Peyer's patch (tissue), 4 donors: ENCODE data around the gene PDE1C. TPM values are rescaled to one million over a fixed set of nuclear protein-coding genes. Genes with fewer than 3 reads are reported as not detected.

Experiments used
- DNase-seq, 3 donors: peaks; one replicate each; pipeline ENCODE4 v3.0.0-alpha.2; 2017 to 2019
- H3K27ac ChIP-seq, 4 donors: fragments of 200-600 bp; sonication (generic); one replicate each; pipeline ENCODE4 v1.5.1; 2016 to 2019
- H3K27me3 ChIP-seq, 2 donors: fragments of 200-600 bp; sonication (generic); one replicate each; pipeline ENCODE4 v1.5.1; 2019
- H3K36me3 ChIP-seq, 3 donors: fragments of 200-600 bp; sonication (generic); one replicate each; pipeline ENCODE4 v1.5.1; 2016 to 2019
- H3K4me1 ChIP-seq, 4 donors: fragments of 200-600 bp; sonication (generic); one replicate each; pipeline ENCODE4 v1.5.1; 2016 to 2019
- H3K4me3 ChIP-seq, 4 donors: fragments of 200-600 bp; sonication (generic); 1 replicate in 3 of 4; 2 replicates in 1 of 4; pipeline ENCODE4 v1.5.1; 2016 to 2019; ENCODE audit warnings: mild to moderate bottlenecking in 1 of 4
- H3K9me3 ChIP-seq, 4 donors: fragments of 200-600 bp; sonication (generic); one replicate each; pipeline ENCODE4 v1.5.1; 2016 to 2019; ENCODE audit warnings: mild to moderate bottlenecking in 1 of 4
- CTCF ChIP-seq, 6 experiments: fragments of 450-650 bp in 4 of 6; fragments of 200-600 bp in 2 of 6; sonication (generic) in 1 of 6; IDR thresholded peaks; one replicate each; pipeline ENCODE4 v1.5.1; 2017 to 2019; ENCODE audit warnings: antibody characterized with exemption in 6 of 6, mild to moderate bottlenecking in 3 of 6, moderate library complexity in 1 of 6
- POLR2A ChIP-seq, 2 donors: fragments of 450-650 bp; IDR thresholded peaks; one replicate each; pipeline ENCODE4 v1.5.1; 2017; ENCODE audit warnings: antibody characterized with exemption in 2 of 2, mild to moderate bottlenecking in 2 of 2, moderate library complexity in 2 of 2
- total RNA-seq, 4 donors: library from RNA; depleted of rRNA; stranded (reverse); fragments of >200 nt; gene quantifications; one replicate each; pipeline ENCODE4 v1.1.0, GENCODE V29; 2016

PDE1C gene
- total RNA-seq, 4 donors from 2014 or later: 2.5 to 15.7 (median 3.3) TPM

DNA sequence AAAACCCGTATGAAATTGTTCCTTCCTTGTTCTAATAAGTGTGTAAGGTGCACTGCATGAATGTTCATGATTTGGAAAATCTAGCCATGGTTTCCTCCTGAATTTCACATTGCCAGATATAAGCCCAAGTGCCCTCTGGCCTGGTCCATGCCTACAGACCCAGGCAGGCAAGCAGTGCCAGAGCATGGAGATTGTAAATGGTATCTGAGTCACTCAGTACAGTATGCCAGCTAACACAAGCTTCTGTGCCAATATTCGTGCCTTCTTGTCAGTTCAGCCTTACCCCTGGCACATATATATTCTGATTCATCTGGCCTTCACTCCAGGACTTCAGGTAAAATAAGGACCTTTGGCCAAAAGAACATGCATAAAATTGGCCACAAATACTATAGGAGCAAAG, 38.4 kb upstream of the PDE1C start:
- Histone ChIP-seq H3K4me3 (no peak overlapping the region), H3K27me3 (no peaks in the 10 kb centered on the region), H3K27ac (no peak overlapping the region), H3K36me3 (no peaks in the 10 kb centered on the region), H3K4me1 (no peaks in the 10 kb centered on the region), H3K9me3 (no peaks in the 10 kb centered on the region)
- DNase-seq: no peak
- no peak for TF ChIP-seq CTCF (IDR thresholded peaks at IDR 0.05)
- no peak for TF ChIP-seq POLR2A (IDR thresholded peaks at IDR 0.05)

GRCh38 chr7:32104766-32105165, 34.6 kb upstream of the PDE1C start:
- no peak for DNase-seq
- TF ChIP-seq CTCF (IDR thresholded peaks at IDR 0.05) (no peak), POLR2A (IDR thresholded peaks at IDR 0.05) (no peak)
- Histone ChIP-seq H3K4me1 (no peaks in the 10 kb centered on the region), H3K9me3 (no peaks in the 10 kb centered on the region), H3K36me3 (no peaks in the 10 kb centered on the region), H3K27me3 (no peaks in the 10 kb centered on the region), H3K27ac (no peak overlapping the region), H3K4me3 (no peak overlapping the region)

DNA sequence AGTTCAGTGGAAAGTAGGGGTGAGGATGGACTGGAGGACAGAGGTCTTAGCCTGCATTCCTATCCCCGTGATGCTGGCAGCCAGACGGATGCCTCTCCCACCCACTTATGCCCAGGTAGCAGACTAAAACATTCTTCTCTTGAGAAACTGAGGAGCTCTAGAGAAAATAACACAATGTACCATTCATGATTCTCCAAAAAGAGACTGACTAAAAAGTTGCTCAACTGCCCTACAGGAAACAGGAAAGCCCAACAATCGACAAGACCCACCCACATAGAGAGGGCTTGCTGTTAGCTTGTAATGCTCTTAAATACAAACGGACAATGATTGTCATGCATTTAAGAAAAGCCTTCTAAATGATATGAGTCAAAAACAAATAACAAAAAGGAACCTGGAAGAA, 33.2 kb upstream of the PDE1C start:
- no peak for TF ChIP-seq CTCF (IDR thresholded peaks at IDR 0.05)
- TF ChIP-seq POLR2A (IDR thresholded peaks at IDR 0.05): no peak
- H3K36me3 ChIP-seq: no peaks in the 10 kb centered on the region
- H3K9me3 ChIP-seq: no peaks in the 10 kb centered on the region
- no peak overlapping the region for H3K27ac ChIP-seq
- no peak overlapping the region for H3K4me3 ChIP-seq
- H3K27me3 ChIP-seq: no peaks in the 10 kb centered on the region
- no peak for DNase-seq
- H3K4me1 ChIP-seq: no peaks in the 10 kb centered on the region

GRCh38 chr7:32102432-32102873, 32.2 kb upstream of the PDE1C start:
- no peak for DNase-seq

GRCh38 chr7:32100407-32100907, 30.2 kb upstream of the PDE1C start:
- TF ChIP-seq POLR2A (IDR thresholded peaks at IDR 0.05) (no peak), CTCF (IDR thresholded peaks at IDR 0.05) (no peak)
- H3K9me3 ChIP-seq: no peaks in the 10 kb centered on the region
- no peaks in the 10 kb centered on the region for H3K36me3 ChIP-seq
- no peak for DNase-seq
- H3K4me3 ChIP-seq: no peak overlapping the region
- H3K27me3 ChIP-seq: no peaks in the 10 kb centered on the region
- H3K27ac ChIP-seq: no peak overlapping the region
- no peaks in the 10 kb centered on the region for H3K4me1 ChIP-seq

More at GRCh38 chr7:32102432-32102873, 32.2 kb upstream of the PDE1C start:
- no peaks in the 10 kb centered on the region for H3K27me3 ChIP-seq
- H3K9me3 ChIP-seq: no peaks in the 10 kb centered on the region
- H3K4me1 ChIP-seq: no peaks in the 10 kb centered on the region
- no peak overlapping the region for H3K27ac ChIP-seq
- no peak for TF ChIP-seq CTCF (IDR thresholded peaks at IDR 0.05)
- TF ChIP-seq POLR2A (IDR thresholded peaks at IDR 0.05): no peak
- no peak overlapping the region for H3K4me3 ChIP-seq
- H3K36me3 ChIP-seq: no peaks in the 10 kb centered on the region

DNA sequence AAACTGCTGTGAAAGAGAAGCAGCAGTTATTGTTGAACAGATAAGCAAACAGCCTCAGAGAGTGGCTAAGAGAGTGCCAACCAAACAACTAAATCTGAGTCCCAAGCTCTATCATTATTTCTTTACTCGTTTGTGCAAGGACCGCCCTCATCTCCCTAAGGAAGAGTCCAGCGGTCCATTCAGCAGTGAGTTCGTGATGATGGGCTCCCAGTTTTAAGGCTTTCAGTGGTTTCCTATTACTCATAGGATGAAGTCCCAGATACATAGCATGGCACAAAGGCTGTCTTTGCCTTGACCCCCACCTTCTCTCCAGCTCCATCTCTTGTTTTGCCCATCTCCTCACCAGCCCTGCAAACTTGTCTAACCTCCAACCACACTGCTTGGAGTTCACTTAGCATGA, 24.3 kb upstream of the PDE1C start:
- Histone ChIP-seq H3K9me3 (no peaks in the 10 kb centered on the region), H3K36me3 (no peaks in the 10 kb centered on the region), H3K4me1 (no peaks in the 10 kb centered on the region), H3K4me3 (no peak overlapping the region), H3K27ac (no peak overlapping the region), H3K27me3 (no peaks in the 10 kb centered on the region)
- TF ChIP-seq POLR2A (IDR thresholded peaks at IDR 0.05) (no peak), CTCF (IDR thresholded peaks at IDR 0.05) (no peak)
- no peak for DNase-seq
